Dedifferentiated amniotic fluid mesenchymal stem cell (primary cell): ENCODE data around the gene B3GAT1.

Experiments used
- DNase-seq: peaks from one replicate; pipeline ENCODE4 v3.0.0-alpha.2; 2016; ENCODE audit errors: extremely low spot score

Gene B3GAT1

DNA sequence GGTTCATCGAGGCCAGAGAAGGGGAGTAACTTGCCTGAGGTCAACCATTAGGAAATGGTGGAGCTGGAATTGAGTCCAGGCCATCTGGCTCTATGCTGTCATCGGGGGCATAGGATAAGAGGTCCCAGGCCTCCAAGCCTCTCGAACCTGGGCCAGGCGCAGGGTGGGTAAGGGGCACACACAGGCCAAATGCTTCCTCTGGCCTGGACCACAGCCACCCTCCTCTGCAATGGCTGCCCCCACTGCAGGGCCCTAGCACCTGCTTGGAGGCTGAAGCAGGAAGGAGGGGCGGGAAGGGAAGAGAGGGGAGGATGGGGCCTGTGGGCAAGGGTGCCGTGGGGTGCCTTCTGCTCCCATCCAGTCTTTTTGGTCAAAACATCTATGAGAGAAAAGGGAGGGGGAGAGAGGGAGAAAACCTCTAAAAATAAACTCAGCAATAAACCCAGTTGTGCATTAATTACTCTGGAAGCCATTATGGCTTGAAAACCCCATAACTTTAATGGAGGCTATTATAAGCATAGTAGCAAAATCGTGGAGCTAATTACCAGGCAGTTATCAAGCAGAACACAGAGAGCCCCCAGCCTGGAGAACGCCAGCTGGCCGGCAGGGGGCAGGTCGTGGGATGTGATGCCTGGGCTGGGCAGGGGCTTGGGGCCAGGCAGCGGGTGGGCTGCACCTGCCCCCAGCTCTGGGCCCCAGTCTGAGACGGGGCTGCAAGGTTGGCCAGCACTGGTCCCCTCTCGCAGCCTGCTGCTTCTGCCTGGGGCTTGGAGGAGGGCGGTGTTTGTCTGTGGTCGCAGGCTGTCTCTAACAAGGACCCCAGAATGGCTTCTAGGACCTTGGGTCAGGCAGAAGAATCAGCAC, 21.1 kb downstream of the B3GAT1 start:
- no peak for DNase-seq

GRCh38 chr11:134389464-134390180, 22.4 kb downstream of the B3GAT1 start:
- no peak for DNase-seq

DNA sequence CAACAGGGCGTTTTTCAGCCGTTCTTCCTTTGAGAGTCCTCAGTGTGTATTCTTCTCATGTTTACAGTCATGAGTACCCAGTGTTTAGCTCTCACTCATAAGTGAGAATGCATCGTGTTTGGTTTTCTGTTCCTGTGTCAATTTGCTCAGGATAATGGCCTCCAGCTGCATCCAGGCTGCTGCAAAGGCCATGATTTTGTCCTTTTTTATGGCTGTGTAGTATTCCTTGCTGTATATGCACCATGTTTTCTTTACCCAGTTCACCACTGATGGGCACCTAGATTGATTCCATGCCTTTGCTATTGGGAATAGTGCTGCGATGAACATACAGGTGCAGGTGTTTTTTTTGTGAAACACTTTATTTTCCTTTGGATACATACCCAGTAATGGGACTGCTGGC, 23.5 kb downstream of the B3GAT1 start:
- no peak for DNase-seq

- no peak for DNase-seq
These were observed 24.5 kb downstream of the B3GAT1 start for GRCh38 chr11:134387501-134387900.

GRCh38 chr11:134386945-134387344, 25.1 kb downstream of the B3GAT1 start:
- DNase-seq = no peak

DNA sequence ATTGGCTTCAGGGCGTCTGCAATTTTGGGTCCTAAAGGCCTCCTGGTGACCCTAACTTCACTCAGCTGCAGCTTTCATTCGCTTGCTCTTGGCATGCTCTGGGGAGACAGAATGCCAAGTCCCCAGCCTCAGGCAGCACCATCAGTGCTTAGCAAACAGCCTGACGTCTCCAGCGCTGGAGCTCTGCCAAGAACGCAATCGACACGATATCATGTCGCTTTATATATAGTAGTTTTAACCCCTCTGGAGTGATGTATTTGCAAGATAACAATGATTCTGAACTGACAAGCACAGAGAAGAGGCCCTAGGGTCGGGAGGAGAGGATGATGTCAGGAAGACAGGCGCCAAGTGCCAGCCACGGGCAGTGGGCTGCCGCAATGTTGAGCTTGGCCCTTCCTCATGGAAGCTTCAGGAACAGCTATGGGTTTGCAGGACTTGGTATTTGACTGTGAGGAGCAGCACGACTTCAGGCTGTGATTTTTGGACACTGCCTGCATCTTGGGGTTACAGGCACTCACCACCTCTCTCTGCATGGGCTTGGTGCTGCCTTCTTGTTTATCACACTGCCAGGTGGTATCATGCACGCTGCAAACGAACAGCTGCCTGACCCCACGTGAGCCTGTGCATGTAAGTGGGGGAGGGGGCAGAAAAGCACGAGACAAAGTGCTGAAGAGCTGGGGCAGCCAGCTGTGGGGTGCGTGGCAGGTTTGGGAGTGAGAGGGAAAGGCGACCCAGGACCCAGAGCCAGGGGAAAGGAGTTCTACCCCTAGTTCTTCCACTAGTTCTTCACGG, 26.1 kb downstream of the B3GAT1 start:
- DNase-seq = no peak

- DNase-seq = no peak
These were observed 26.9 kb downstream of the B3GAT1 start for GRCh38 chr11:134385171-134385570.

GRCh38 chr11:134384406-134384805, 27.6 kb downstream of the B3GAT1 start:
- DNase-seq = no peak

- DNase-seq = no peak
These were observed 28.3 kb downstream of the B3GAT1 start for GRCh38 chr11:134383576-134384221.

- DNase-seq = no peak
These were observed 29.2 kb downstream of the B3GAT1 start for GRCh38 chr11:134382830-134383229.

DNA sequence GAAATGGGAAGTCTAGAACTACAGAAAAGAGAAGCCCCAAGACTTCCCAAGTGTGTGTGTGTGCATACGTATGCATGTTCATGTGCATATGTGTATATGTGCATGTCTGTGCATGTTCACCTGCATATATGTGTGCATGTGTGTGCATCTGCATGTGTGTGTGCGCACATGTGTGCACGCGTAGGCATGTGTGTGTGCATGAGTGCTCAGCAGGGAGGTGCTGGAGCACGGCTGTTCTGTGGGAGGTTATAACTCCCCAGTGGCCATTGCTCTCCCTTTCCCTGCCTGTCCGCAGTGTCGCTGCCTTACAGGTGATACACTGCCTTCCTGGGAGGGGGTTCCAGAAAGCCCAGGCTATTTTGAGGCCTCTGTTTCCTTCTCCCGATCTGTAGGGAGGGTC, 29.8 kb downstream of the B3GAT1 start:
- DNase-seq = no peak

DNA sequence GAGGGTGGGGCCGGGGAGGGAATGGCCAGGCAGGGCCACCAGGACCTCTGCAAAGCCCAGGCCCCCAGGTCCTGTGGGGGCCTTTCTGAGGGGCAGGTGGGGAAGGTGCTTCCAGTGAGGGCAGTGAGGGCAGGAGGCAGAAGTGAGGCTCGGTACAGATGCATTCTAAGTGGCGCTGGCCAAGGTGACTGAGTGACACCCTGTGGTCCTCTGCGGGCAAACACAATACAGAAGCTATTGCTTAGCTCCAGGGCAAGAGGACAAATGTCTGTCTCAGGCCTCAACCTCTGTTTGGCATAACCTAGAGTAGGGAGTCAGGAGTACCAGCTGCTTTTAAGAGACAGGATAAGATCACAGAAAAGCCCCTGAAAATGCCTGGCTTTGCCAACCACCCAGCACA, 31.3 kb downstream of the B3GAT1 start:
- no peak for DNase-seq

DNA sequence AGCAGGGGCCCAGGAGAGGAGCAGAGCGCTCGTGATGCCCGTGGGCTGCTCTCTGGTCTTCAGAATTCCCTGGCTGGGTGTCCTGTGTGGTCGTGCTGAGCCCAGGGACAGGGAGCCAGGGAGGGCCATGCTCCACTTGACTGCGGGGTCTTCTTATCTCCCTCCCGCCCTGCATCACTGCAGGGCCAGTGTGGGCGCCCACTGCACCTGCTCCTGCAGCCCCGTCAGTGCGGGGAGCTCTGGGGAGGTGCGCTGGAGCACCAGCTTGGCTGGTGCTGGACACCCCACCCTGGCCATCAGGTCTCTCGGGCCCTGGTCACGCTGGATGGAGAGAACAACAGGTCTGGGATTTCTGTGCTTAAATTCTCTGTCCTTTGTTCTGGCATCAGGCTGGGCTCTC, 31.8 kb downstream of the B3GAT1 start:
- no peak for DNase-seq

GRCh38 chr11:134379241-134379640, 32.8 kb downstream of the B3GAT1 start:
- no peak for DNase-seq

DNA sequence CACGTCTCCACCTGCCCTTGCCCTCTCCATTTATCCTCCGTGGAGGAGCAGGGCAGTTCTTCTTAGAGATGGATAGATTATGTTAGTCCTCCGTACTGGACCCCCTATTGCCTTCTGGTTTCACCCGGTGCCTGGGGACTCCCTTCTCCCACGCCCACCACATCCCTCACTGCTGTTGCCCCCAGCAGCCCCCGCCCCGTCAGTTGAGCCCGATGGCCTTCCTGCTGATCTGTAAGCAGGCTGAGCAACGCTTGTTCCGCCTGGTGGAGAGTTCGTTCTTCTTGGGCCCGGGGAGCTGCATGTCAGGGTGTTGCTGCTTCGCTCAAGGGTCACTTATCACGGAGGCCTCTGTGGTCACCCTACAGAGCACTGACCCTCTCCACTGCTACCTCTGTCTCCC, 34.2 kb downstream of the B3GAT1 start:
- no peak for DNase-seq

DNA sequence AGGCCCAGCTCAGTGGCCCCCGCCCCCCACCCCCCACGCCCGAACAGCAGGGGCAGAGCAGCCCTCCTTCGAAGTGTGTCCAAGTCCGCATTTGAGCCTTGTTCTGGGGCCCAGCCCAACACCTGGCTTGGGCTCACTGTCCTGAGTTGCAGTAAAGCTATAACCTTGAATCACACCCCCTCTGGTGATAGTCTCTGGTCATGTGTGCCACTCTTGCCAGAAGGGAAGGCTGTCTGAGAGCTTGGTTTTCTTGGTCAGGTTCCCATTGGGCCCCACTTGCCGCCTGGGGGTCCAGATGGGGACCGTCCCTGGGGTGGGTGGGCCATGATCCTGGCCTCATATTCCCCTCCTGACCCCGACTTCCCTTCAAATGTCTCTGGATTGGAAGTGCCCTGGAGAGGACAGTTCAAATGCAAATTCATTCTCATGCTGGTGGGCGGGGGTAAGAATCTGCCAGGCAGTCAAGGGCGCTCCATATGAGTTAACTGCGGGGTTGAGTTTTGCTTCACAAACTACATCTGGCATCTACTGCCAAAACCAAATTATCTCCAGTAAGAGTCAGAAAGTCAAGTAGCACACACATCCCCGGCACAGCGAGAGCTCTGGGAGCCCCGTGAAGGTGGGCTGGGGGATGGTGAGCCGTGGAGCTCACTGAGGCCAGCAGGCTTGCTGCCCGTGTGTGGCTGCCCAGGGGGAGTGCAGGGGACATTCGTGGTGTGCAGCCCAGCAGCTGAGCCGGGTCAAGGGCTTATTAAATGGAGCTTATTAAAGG, 35.7 kb downstream of the B3GAT1 start:
- no peak for DNase-seq

GRCh38 chr11:134374891-134375550, 37.0 kb downstream of the B3GAT1 start:
- no peak for DNase-seq

DNA sequence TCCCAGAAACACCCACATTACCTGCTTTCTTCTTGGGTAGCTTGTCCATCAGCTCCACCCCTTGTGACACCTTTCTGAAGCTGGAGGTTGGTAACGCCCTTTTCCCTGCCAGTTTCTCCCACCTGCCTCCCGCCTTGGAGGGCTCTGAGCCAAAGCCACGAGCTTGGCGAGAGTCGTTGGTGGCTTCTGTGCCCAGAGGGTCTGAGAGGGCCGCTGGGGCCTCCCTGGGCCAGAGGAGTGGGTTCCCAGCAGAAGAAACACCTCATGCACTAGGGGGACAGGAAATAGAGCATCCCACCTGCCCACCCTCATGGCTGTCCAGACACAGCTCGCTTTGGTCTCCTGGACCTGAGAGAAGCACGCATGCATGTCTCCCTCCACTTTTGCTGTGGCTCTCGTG, 37.9 kb downstream of the B3GAT1 start:
- DNase-seq = no peak

DNA sequence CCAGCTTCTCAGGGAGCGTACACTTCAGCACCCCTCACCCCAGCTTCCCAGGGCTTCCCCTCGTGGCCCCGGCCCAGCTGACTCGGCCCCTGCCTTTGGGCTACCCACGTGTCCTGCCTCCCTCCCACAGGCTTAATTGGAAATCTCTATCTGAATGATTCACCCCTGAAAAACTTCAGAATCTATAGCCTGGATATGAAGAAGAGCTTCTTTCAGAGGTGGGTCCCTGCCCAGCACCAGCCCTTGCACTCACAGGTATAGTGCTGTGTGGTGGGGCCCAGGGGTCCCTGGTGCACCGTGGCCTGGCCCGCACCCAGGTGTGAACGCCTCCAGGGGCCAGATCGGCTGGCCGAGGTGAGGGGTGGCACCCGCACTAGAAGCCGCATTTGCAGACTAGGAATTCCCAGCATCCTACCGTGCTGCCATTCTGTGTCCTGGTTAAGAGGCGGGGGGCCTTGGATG, 38.4 kb downstream of the B3GAT1 start:
- no peak for DNase-seq

DNA sequence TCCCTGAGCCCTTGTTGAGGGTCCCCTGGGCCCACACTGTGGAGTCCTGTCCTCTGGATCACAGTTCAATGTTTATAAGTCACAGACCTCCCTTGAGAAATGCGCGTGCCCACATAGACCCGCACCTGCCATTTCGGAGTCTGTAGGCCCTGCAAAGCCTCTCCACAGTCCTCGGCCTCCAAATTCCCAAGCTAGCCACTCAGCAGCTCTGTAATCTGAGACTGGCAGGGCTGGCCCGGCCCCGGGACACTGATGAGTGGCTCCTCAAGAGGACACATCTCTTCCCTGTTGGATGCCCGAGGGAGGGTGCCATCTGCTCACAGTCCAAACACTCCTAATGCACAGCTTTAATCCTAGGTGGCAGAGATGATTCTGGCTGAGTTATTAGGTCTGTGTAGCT, 39.1 kb downstream of the B3GAT1 start:
- DNase-seq = no peak

GRCh38 chr11:134372536-134372935, 39.5 kb downstream of the B3GAT1 start:
- DNase-seq = no peak
